ENCODE results near the gene VWA8. TPM values are rescaled to one million over a fixed set of nuclear protein-coding genes. Genes with fewer than 3 reads are reported as not detected.

The VWA8 gene
- total and polyA plus RNA-seq, 2 of the 13 experiments (the other 11 are each of a cell fraction or from before 2014, with no cell fraction given): 9.1 to 17.3 TPM

- no peak for TF ChIP-seq SRSF1 (optimal IDR thresholded peaks at IDR 0.05; ENCODE audit: low read depth, low read length)
- no peak for TF ChIP-seq TP53 (CRISPR knock-in tag; conservative IDR thresholded peaks at IDR 0.05)
- no peak for TF ChIP-seq TGIF2 (CRISPR knock-in tag; IDR thresholded peaks at IDR 0.05)
- TF ChIP-seq GMEB1 (CRISPR knock-in tag; IDR thresholded peaks at IDR 0.05; ENCODE audit: borderline replicate concordance): no peak
- peak; percentile 78; the same call in 1 of the 2 replicates for TF ChIP-seq ZNF652 (CRISPR knock-in tag; IDR thresholded peaks at IDR 0.05; ENCODE audit: borderline replicate concordance, low read depth)
- no peak for TF ChIP-seq NFAT5 (CRISPR knock-in tag; IDR thresholded peaks at IDR 0.05)
- TF ChIP-seq CENPX (CRISPR knock-in tag; IDR thresholded peaks at IDR 0.05): no peak
- no peak for TF ChIP-seq MAF1 (CRISPR knock-in tag; IDR thresholded peaks at IDR 0.05; ENCODE audit: borderline replicate concordance)
- TF ChIP-seq SKI (IDR thresholded peaks at IDR 0.05; ENCODE audit: partially characterized antibody): peak; percentile 31
- no peak for TF ChIP-seq ZXDC (CRISPR knock-in tag; IDR thresholded peaks at IDR 0.05)
- no peak for TF ChIP-seq XRCC5 (optimal IDR thresholded peaks at IDR 0.05; ENCODE audit: low read length)
- no peak for TF ChIP-seq ZBTB43 (CRISPR knock-in tag; conservative IDR thresholded peaks at IDR 0.05)
- no peak for TF ChIP-seq JARID2 (CRISPR knock-in tag; IDR thresholded peaks at IDR 0.05; ENCODE audit: insufficient replicate concordance)
- peak; percentile 47; the same call in 1 of the 2 replicates for TF ChIP-seq IRF2 (CRISPR knock-in tag; IDR thresholded peaks at IDR 0.05)
- no peak for TF ChIP-seq ZNF160 (CRISPR knock-in tag; IDR thresholded peaks at IDR 0.05)
- no peak for TF ChIP-seq CSRNP2 (CRISPR knock-in tag; conservative IDR thresholded peaks at IDR 0.05; ENCODE audit: low read depth)
- no peak for TF ChIP-seq KLF9 (CRISPR knock-in tag; IDR thresholded peaks at IDR 0.05; ENCODE audit: low read depth)
These were observed 312.5 kb downstream of the VWA8 start (continued) for GRCh38 chr13:41648314-41648935.
